HG02884 (cell line): ENCODE results near the gene TOM1L2.

Experiments used
- ATAC-seq: cut with Tn5 transposase; IDR thresholded peaks from one replicate; pipeline ENCODE4 v1.9.1; 2021; ENCODE audit warnings: mild to moderate bottlenecking, moderate library complexity; ENCODE audit not compliant: unreplicated experiment

The TOM1L2 gene

DNA sequence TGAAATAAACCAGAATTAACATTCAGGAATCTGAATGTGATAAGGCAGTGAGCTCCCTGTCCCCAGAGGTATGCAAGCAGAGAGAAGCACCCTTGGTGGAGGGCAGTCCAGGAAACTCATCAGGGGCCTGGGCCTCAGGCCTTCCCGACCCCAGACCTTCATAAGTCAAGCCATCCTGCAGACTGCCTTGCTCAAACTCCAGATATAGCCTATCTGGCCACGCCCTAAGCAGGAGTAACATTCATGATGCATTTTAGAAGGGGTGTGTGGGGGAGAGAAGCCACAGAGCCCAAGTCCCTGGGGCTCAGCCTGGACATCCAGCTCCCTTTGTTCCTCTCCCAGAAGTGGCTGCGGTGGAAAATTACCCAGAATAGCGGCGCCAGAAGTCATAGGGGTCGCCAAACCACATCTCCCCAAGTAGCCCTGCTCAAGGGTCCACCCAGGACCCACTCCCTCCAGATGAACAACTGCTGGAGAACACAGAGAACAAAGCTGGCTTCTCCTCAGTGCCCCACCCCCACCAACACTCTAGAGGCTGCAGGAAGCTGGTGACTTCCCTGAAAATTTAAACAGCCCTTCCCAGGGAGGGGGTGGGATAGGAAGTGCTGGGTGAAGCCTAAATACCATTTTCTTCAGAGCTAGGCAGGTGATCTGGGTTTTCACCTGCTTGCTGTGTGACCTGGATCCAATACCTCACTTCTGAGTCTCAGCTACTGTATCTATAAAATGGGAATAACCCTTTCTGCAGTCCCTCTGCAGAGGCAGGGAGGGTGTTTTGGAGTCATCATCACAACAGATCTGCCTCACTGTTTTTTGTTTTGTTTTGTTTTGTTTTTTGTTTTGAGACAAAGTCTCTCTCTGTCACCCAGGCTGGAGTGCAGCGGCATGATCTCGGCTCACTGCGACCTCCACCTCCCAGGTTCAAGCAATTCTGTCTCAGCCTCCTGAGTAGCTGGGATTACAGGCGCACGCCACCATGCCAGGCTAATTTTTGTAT lies 133.9 kb downstream of the TOM1L2 start:
- ATAC-seq, result no peak

DNA sequence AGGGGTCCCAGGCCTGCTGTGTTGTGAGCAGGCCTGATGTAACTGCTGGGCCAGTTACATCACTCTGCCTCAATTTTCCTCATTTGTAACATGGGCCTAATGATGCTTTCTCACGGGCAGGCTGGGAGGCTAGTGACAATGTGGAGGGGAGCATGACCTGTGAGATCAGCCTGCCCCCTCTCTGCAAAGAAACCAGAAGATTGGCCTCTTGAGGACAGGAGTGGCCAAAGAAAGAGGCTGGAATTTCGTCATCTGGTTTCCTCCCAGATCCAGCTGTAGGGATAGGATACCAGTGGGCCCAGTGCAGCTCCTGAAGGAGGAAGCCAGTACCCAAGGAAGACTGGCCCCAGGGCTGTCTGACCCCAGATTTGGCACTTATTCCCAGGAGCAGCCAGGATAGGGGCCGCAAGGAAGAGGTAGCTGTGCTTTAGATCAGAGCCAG lies 134.8 kb downstream of the TOM1L2 start:
- ATAC-seq, result no peak

DNA sequence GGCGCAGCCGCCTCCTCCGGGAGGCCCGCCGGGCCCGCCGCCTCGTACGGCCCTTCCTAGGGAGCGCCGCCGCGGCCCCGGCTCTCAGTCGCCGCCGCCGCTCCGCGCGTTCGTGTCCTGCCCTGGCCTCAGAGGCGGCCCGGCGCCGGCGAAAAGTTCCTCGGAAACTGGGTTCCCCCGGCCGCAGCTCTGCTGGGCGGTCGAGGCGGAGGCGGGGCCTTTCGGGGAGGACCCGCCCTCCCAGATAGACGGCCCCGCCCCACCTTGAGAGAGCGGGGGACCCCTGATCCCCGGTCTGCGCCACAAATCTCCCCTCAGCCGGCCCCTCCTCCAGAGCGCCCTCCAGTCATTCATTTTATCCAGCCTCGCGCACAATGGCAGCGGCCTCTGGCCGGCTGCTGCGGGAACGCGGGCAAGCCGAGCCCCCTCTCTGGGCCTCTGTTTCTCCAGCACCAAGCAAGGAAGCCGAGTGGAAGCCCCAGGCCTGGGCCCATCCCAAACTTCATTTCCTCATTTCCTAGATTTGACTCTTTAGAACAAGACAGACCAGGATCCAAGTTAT lies 135.3 kb downstream of the TOM1L2 start, which contains the start of gene SREBF1:
Gene SREBF1 (minus strand): TSS at position 169 of the 562 bp plus-strand sequence. CDS start 169 bp downstream, outside the sequence.
- ATAC-seq, result peak; percentile 19

DNA sequence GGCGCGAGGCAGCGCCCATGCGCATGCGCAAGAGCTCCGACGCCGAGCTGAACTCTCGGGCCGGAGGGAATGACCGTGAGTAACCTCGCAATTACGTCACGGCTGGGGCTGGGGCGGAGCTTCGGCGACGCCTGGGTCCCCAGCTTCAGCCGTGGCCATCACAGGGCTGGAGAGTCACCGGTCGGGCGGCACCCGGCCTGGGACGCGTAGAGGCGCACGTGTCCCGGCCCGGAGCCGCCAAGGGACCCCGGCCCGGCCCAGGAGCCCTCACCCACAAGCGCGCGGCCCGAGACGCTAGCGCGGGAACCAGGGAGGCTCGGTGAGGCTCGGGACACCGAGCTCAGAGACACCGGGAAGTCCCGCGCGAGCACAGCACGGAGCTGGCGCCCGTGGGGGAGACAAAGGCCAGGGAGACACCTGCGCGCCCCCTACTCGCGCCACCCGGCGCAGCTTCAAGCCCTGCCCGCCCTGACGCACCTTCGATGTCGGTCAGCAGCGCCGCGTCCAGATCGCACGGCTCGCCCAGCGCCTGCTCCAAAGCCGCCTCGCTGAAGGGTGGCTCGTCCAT lies 135.9 kb downstream of the TOM1L2 start:
- ATAC-seq, result peak; percentile 49

DNA sequence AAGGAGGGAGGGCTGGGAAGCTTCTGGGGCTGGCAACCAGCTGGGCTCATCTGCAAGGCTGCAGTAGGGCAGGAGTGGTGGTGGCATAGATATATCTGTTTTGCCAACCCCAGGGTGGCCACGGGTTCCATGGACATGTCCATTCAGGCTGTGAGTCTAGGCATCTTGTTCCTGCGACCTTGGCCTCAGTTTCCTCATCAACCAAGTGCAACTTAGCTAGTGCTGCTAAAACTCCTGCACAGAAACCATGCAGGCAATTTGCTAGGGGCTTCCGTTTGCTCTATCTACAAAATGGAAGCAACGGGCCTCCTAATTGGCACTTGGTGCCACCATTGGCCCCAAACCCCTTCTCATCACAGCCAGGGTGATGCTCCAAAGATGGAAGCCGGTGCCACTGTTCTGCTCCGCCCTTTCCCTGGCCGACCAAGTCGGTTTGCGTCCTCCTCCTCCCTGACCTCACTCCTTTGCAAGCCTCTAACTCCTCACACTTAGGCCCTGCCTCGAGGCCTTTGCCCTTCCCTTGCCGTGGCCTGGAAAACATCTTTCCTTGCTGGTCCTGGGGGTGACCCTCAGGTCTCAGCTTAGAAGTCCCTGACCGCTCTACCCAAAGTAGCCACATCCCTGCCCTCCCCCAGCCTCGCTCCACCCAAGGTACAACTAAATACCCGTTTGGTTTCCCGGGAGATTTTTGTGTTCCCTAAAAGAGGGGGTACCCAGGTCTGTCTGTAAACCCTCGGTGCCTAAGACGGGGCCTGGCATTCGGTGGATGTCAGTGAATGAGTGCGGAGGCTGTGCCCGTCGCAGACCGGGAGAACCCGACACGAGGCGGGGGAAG lies 136.6 kb downstream of the TOM1L2 start:
- ATAC-seq, result no peak

DNA sequence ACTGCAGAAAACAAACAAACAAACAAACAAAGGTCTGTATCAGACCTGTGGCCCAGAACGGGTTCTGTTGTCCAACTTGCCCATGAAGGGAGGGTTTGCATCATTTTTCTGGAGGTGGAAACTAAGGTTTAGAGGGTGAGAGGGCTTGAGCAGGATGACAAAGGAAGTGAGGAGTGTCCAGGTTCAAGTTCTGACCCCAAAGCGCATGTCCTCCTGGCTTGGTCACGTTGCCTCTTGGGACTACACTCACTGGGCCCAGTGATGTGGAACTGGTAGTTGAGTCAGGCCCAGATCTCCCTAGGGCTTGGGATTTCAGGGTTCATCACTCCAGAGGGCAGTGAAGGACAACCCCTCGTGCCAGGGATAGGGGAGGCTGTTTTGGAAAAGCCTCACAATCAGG lies 137.2 kb downstream of the TOM1L2 start:
- no peak for ATAC-seq

DNA sequence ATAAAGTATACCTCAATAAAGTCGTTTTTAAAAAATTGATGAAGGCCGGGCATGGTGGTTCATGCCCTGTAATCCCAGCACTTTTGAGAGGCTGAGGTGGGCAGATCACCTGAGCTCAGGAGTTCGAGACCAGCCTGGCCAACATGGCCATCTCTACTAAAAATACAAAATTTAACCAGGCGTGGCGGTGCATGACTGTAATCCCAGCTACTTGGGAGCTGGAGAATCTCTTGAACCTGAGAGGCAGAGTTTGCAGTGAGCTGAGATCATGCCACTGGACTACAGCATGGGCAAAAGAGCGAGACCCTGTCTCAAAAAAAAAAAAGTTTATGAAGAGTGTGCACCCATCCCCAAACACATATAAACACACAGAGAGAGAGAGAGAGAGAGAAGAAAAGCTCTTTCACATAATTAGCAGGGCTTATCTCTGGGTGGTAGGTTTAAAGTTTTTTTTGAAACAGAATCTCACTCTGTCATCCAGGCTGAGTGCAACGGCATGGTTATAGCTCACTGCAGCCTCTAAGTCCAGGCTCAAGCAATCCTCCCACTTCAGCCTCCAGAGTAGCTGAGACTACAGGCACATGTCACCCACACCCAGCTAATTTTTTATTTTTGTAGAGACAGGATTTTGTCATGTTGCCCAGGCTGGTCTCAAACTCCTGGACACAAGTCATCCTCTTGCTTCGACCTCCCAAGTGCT lies 138.4 kb downstream of the TOM1L2 start:
- ATAC-seq, result no peak

DNA sequence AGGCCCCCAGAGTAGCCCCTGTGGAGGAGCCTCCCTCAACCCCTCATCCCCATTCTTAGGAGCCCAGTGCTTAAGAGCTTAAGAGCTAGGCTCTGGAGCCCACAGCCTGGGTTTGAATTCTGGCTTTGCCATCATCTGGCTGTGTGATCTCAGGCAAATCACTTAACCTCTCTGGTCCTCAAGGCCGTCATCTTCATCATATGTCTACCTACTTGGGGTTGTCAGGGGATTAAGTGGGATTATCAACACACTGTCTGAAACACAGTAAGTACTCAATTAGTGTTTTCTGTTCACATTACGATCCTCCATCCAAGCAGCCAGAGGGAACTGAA lies 140.2 kb downstream of the TOM1L2 start:
- no peak for ATAC-seq

DNA sequence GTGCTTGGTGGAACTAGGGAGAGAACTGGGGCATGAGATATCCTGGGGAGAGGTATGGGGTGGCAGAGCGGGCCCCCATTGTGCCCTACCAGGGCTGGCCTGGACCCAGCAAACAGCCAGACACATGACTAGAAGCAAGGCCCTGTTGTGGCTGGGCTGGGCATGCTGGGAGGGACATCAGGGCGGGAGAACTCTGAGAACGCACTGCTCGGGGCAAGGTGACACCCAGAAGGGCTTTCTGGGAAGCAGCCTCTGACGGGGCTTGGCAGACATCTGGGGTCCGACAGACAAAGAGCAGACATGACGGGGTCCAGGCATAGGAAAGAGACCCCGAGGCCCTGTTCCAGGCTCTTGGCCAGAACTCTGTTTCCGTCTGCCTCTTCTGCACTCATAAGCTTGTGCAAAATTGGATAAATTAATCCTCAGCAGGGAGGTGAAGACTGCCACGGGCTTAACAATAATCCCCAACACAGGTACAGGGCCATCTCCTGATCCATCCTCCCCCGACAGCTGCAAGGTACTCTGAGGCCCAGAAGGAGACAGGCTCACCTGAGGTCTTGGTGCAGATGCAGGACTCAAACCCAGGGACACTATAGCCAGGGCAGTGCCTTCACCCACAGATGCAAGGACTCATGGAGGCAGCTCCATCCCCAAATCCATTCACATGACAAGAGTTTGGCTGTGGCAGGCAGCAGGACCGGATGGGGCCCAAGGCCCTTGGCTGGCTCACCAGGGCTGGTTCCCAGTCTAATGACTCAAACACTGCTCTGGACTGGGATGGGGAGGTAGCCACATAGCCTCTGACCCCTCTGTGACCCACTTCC lies 140.8 kb downstream of the TOM1L2 start:
- ATAC-seq, result no peak

DNA sequence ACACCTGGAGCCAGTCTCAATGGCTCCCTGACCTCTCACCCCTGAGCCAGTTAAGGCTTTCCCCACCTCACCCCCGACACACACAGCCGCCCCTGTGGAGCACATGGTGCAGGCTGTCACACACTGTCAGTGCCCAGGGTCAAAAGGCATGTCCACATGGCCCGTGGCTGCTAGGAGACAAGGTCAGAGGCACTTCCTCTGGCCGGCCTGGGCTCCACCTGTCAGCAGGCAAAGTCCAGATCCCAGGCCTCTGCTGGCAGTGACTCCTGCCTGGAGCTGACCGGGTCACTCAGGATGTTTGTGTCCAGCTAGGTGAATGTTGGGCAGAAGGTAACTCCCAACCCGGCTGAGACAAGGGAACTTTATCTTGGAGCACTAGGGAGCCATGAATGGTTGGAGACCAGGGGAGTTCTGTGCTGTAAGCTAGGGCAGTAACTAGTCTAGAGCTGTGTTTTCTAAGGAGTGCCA lies 141.4 kb downstream of the TOM1L2 start:
- no peak for ATAC-seq

DNA sequence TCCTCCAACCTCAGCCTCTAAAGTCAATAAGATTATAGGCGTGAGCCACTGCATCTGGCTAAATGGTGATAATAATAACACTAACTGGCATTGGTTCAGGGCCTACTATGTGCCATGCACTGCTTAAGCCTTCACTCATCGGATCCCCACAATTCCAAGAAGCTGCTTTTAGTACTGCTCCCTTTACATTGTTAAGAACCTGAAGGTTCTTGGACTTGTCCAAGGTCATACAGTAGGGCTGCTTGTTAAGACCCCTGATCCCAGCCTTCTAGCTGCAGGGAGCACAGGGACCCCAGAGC lies 142.0 kb downstream of the TOM1L2 start:
- ATAC-seq, result no peak

DNA sequence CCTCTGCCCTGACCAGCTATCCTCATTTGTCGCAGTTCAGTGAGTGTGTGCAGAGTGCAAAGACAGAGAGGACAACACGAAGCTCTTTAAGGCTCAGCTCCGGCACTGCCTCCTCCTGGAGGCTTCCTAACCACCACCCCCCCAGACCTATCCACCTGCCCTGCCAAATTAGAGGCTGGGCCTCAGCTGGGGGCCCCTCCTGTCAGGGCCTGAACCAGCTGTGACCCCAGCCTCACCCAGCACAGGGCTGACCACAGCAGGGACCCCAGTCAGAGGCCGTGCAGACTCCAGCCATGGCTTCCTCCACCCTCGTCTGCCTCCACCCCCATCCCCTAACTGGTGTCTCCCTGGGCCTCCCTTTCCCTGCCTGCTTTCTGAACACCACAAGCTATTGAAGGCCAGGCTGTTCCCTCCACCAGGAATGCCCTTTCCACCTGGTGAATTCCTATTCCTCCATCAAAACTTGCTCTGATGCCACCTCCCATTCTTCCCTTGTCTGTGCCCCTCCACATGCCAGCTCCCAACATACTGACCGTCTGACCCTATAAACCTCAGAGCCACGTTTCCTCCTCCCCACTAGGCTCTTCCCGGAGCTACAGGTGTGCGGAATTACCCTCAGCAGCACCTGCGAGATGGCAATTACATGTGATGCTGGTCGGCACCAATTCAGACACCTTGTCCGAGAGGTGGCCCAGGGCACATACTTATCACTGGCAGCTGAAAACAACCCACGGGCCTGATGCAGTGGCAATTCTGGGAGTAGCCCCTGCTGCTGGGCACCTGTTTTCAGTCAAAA lies 144.2 kb downstream of the TOM1L2 start:
- ATAC-seq, result no peak

DNA sequence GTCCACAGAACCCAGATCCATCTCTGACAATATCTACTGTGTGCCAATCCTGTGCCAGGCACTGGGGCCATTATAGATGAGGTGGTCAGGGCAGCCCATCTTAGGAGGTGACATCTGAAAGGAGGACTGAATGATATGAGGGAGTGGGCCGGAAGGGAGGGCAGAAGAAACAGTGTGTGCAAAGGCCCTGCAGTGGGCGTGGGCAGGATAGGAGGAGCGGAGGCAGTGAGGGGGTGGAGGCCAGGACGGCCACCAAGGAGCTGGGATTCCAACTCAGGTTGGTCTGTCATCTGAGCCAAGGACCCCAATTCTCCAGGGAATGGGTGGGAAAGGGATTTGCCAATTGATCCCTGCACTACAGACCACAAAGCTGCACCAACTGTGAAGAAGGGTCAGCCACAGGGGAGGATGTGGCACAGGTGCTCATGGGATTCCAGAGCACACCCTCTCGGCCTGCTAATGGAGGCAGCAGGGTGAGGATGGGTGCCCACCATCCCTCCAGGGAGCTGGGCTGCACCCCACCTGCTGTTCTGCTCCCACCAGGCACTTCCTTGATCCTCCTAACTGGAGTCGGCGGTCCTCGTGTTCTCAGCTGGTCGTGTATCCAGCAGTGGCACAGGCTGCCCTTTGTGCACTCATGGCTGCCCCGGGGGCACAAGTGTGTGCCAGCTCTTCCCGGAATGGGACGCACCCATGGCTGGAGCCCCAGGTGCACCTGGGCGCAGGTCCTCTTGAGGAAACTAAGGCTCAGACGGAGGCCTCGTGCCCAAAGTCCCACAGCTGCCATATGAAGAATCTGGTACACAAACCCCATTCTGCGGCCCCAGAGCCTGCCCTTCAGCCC lies 145.0 kb downstream of the TOM1L2 start:
- no peak for ATAC-seq

DNA sequence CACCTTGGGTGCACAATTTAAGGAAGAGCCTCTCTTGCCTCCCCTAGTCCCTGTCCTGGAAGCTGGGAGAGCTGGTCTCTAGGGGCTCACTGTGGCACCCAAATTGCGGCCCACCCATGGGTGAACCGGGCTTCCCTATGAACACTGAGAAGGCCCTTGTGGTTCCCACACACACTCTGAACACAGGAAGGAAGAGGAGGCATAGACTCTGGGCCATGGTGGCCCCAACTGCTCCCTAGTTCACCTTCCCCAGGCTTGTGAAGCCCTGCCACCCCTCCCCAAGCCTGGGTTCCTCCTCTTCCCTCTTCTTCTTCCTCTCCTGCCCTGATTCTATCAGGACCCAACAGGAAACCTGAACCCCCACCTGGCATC lies 145.9 kb downstream of the TOM1L2 start:
- no peak for ATAC-seq

DNA sequence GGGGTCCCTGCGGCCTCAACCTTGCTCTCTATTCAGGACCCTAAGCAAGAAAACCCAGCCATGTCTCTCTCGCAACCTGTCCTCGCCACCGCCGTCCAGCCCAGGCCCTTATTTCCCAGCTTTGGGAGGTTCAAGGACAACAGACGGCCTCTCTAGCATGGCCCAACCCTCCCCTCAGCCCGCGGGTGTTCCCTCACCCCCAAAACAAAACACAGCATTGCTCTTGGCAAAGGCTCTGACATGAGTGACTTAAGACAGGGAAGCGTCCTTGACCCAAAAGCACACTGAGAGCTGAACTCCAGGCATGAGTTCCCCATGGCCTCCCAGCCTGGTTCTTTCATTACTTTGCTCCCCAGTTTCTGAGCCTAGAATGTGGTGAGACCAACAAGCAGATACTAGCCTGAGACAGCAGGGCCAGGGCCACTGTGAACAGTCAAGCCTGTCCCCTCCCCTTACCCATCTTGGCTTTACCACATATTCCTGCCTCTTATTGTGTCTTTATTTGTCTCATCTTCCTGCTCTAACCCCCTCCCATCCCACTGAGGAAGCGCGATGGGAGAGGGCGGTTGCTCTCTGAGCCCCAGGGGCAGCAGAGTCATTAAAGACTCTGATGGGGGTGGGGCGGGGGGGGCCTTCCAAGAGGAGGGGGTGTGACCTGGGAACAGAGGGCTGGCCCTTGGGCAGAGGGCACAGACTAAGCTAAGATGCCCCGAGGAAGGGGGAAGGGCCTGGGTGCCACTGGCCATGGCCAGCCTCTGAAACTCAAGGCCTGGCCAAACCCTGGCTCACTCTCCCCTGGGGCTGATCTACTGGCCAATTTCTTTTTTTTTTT lies 147.2 kb downstream of the TOM1L2 start:
- no peak for ATAC-seq

DNA sequence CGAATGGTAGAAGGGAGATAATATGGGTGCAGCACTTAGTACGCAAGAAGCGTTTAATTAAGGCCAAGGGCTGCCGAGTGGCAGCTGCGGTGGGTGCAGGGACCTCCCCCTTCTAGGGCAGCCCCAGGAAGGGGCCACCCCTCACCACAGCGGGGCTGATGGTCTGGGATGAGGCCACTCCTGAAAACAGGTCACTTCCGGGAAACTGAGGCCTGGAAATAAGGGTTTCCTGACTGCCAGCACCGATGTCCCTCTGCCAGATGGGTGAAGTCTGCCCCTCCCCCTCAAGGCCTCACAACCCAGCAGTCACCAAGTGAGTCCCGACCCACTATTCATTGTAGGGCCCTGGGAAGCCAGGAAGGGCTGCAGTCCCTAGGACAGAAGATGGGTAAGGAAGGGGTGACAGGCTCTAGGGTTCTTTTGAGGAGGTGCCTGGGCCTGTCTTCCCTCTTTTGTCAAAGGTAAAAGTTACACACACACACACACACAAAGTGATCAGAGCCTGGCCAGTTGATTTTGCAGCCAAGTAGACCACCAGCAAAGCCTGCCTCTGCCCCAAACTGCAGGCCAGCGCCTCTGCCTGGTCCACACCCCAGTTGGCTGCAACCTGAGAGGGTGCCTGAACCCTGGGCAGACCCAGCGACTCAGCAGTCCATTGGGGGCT lies 147.9 kb downstream of the TOM1L2 start:
- peak; percentile 9 for ATAC-seq
